Mucosa of rectum (tissue), 2 donors: ENCODE results near the gene GTF3C1.
"Not testable (repeated sequence)": the region's sequence is repeated elsewhere in the genome, so short reads cannot be mapped to it uniquely, and the experiment has no call there.

Source experiments
- H3K27ac ChIP-seq, 2 donors: one replicate each; pipeline ENCODE4 v1.7.0; 2013; ENCODE audit warnings: inconsistent platforms in 2 of 2, low read depth in 2 of 2, low read length in 2 of 2
- H3K27me3 ChIP-seq, 2 donors: one replicate each; pipeline ENCODE4 v1.7.0; 2013; ENCODE audit warnings: low read length in 2 of 2; ENCODE audit not compliant: control insufficient read depth in 2 of 2, insufficient read depth in 2 of 2
- H3K36me3 ChIP-seq, 2 donors: one replicate each; pipeline ENCODE4 v1.7.0; 2013; ENCODE audit warnings: low read length in 2 of 2; ENCODE audit not compliant: control insufficient read depth in 2 of 2, insufficient read depth in 2 of 2
- H3K4me1 ChIP-seq, 2 donors: one replicate each; pipeline ENCODE4 v1.7.0; 2013; ENCODE audit warnings: low read length in 2 of 2, mild to moderate bottlenecking in 1 of 2; ENCODE audit not compliant: control insufficient read depth in 2 of 2, insufficient read depth in 2 of 2
- H3K4me3 ChIP-seq, 2 donors: one replicate each; pipeline ENCODE4 v1.7.0; 2013; ENCODE audit warnings: low read length in 2 of 2
- H3K9ac ChIP-seq, 2 donors: one replicate each; pipeline ENCODE4 v1.7.0; 2013; ENCODE audit warnings: low read length in 2 of 2, low read depth in 1 of 2, mild to moderate bottlenecking in 1 of 2
- H3K9me3 ChIP-seq, 2 donors: one replicate each; pipeline ENCODE4 v1.7.0; 2013; ENCODE audit warnings: low read length in 2 of 2; ENCODE audit not compliant: control insufficient read depth in 2 of 2
- donor health status: healthy.
- donor health status: Normal muscosa, but diverticular disease.

GTF3C1 gene

DNA sequence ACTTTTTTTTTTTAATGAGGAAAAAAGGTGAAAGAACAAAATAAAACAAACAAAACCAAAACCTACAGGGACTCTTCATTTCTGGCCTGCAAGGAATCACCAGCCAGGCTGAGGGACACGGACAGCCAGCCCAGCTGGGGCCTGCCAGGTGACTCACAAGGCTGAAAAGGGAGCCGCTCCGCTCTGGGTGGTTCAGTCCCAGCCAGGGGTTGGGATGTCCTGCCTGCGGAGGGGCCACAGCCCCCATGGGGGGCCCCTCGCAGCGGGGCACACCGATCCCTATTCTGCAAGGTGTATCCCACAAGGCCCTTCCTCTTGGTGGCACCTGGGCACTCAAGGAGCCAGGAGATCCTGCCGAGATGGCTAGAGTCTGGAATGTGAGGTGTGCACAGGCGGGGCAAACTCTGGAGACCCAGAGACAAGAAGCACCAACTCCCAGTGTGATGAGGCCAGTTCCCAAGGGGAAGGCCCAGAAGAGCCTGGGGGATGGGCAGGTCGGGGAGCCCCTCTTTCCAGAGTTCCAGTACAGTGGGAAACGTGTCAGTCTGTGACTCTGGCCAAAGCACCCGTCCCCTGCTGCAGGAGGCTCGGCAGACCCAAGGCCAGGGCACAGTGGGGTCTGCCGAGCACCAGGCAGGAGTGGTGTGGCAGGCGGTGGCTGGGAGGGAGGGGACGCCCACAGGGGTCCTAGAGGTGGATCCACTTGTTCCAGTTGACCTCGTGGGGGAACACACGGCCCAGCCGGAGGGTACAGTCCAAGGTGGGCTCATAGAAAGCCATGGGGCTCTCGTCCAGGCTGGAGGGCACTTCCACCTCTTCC is 88.8 kb downstream of the GTF3C1 start:
- Histone ChIP-seq H3K4me3 (no peak overlapping the region), H3K27me3 (no peaks in the 10 kb centered on the region), H3K36me3 (peaks cover 30 to 39% of the 10 kb centered on the region in 2 donors), H3K9me3 (no peaks in the 10 kb centered on the region), H3K9ac (no peak overlapping the region), H3K27ac (no peak overlapping the region), H3K4me1 (no peaks in the 10 kb centered on the region)

DNA sequence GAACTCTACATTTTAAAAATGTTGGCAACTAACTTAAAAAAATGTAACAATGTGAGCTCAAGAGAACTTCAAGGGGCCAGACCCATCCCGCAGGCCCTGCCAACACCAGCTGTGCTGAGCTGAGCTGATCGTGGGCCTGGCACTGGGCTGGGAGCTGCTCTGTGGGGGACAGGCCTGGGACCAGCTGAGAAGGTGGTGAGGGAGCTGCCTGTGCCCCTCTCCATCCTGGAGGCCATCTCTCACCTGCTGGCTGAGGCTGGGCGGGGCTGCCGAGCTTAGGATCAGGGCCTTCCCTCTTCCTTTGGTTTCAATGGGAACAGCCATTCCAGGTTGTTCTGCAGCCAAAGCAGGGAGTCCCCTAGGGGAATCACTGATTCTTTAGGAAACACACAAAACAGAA is 89.5 kb downstream of the GTF3C1 start:
- H3K27ac ChIP-seq: no peak overlapping the region
- no peak overlapping the region for H3K4me3 ChIP-seq
- no peaks in the 10 kb centered on the region for H3K9me3 ChIP-seq
- no peak overlapping the region for H3K9ac ChIP-seq
- H3K36me3 ChIP-seq: peaks cover 25 to 35% of the 10 kb centered on the region in 2 donors
- H3K27me3 ChIP-seq: no peaks in the 10 kb centered on the region
- no peaks in the 10 kb centered on the region for H3K4me1 ChIP-seq

- Histone ChIP-seq H3K9me3 (no peaks in the 10 kb centered on the region), H3K36me3 (peaks cover 17 to 26% of the 10 kb centered on the region in 2 donors), H3K9ac (no peak overlapping the region), H3K27me3 (no peaks in the 10 kb centered on the region), H3K4me3 (no peak overlapping the region), H3K27ac (no peak overlapping the region), H3K4me1 (no peaks in the 10 kb centered on the region)
Measured at GRCh38 chr16:27458987-27459688, 90.6 kb downstream of the GTF3C1 start.

DNA sequence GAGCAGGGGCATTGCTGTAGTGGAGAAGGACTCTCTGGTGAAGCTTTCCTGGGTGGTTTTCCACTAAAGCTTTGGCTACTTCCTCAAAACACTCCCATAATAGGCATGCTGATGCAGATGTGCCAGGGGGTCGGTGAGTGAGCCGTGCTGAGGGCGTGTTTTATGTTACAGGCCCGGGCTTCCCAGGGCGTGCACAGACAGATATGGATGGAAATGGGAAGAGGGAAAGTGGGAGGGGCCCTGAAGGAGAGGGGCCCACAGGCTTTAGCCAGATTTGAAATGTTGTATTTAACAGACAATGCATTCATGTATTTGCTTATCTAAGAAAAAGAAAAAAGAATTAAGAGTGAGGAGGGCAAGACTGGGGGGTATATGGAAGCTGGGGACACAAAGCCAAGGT is 91.5 kb downstream of the GTF3C1 start:
- Histone ChIP-seq H3K36me3 (peaks cover 17 to 20% of the 10 kb centered on the region in 2 donors), H3K27me3 (no peaks in the 10 kb centered on the region), H3K4me3 (no peak overlapping the region), H3K9me3 (no peaks in the 10 kb centered on the region), H3K4me1 (no peaks in the 10 kb centered on the region), H3K9ac (no peak overlapping the region), H3K27ac (no peak overlapping the region)

DNA sequence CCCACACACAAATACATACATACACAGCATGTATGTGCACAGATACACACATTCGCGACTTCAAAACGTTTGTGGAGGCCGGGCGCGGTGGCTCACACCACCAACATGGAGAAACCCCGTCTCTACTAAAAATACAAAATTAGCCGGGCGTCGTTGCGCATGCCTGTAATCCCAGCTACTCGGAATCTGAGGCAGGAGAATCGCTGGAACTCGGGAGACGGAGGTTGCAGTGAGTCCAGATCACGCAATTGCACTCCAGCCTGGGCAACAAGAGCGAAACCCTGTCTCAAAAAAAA is 92.2 kb downstream of the GTF3C1 start:
- H3K9ac ChIP-seq, H3K4me1 ChIP-seq, H3K27ac ChIP-seq, H3K4me3 ChIP-seq, H3K9me3 ChIP-seq, H3K27me3 ChIP-seq: not testable (repeated sequence)
- peaks cover 14 to 15% of the 10 kb centered on the region in 2 donors for H3K36me3 ChIP-seq

DNA sequence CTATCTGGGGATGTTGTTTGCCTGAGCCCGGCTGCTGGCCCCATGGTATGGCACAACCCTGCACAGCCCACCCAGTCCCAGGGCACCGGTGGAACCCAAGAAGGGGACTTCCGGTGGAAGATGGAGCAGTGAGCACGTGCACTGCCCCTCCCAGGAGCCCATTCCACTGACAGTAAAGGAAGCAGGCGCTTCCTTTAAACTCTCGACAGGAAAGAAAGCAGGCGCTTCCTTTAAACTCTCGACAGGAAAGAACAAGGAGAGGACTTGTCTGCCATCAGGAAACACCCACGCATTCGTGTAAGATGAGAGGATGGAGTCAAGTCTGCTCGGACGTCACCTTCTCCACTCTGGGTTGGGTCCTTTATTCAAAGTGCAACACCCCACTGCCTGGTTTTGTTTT is 94.0 kb downstream of the GTF3C1 start:
- H3K4me1 ChIP-seq: no peaks in the 10 kb centered on the region

GRCh38 chr16:27453494-27453825 is 96.3 kb downstream of the GTF3C1 start:
- no peak overlapping the region for H3K4me3 ChIP-seq
- no peak overlapping the region for H3K9ac ChIP-seq
- H3K27me3 ChIP-seq: peaks cover 10 to 15% of the 10 kb centered on the region in 2 donors
- H3K9me3 ChIP-seq: no peaks in the 10 kb centered on the region
- H3K36me3 ChIP-seq: no peaks in the 10 kb centered on the region
- H3K27ac ChIP-seq: no peak overlapping the region
- no peaks in the 10 kb centered on the region for H3K4me1 ChIP-seq

More for the DNA sequence above, 94.0 kb downstream of the GTF3C1 start:
- H3K27ac ChIP-seq: no peak overlapping the region
- no peaks in the 10 kb centered on the region for H3K9me3 ChIP-seq
- H3K4me3 ChIP-seq: no peak overlapping the region
- H3K9ac ChIP-seq: no peak overlapping the region
- H3K27me3 ChIP-seq: peaks cover 3 to 4% of the 10 kb centered on the region in 2 donors
- peaks cover 4 to 8% of the 10 kb centered on the region in 2 donors for H3K36me3 ChIP-seq

DNA sequence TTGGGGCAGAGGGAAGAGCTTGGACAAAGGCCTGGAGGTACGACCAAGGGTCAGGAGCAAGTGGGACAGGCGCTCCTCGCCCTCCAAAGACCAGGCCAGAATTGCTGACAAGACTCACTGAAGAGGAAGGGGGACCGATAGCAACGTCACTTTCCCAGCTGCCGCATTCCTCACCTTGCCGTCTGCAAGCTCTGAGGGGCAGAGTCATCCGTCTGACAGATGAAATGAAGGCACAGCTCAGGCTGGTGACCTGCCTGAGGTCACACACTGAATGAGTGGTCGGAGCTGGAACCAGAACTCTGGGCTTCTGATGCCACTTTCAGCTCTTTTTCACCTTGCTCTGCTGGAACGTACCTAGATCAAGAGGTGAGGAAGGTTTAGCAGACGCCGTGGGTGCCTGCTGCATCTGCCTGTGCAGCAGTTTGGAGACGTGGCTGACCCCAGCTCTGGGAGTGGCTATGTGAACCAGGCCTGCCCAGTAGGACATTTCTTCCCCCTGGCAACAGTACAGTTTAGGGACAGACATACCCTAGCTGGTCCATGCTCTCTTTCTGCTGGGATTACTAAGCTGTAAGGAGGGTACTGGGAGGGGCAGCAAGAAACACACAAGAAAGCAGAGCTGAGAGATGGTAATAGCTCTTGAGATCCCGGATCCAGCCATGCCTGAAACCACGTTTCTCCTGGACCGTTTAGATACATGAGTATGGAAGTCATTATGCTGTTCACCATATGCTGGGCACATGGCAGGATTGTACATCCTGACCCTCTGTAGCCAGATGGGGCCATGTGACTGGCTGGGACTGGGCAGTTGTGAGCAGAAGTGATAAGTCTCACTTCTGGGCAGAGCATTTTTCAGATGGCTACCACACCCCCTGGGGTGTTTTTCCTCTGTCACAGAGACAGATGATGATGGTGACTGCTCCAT is 96.9 kb downstream of the GTF3C1 start:
- no peaks in the 10 kb centered on the region for H3K36me3 ChIP-seq
- H3K4me3 ChIP-seq: no peak overlapping the region
- H3K27ac ChIP-seq: no peak overlapping the region
- no peaks in the 10 kb centered on the region for H3K9me3 ChIP-seq
- H3K9ac ChIP-seq: no peak overlapping the region
- H3K27me3 ChIP-seq: peaks cover 10 to 15% of the 10 kb centered on the region in 2 donors
- H3K4me1 ChIP-seq: no peaks in the 10 kb centered on the region

DNA sequence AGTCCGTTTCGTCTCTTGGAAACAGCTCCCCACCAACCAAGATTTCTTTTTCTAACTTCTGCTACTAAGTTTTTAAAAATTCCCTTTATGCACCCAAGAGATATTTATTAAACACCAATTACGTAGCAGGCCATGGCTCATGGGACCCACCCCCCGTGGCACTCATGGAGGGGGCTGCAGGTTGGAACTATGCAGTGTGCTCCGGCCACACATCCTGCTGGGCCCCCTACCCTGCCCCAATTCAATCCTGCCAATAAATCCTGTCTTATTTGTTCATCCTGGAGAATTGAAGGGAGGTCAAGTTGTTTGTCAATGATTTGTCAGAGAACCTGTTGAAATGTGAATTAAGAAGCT is 99.5 kb downstream of the GTF3C1 start:
- Histone ChIP-seq H3K9ac (no peak overlapping the region), H3K36me3 (no peaks in the 10 kb centered on the region), H3K27me3 (peaks cover 10 to 15% of the 10 kb centered on the region in 2 donors), H3K9me3 (no peaks in the 10 kb centered on the region), H3K4me1 (no peaks in the 10 kb centered on the region), H3K27ac (no peak overlapping the region), H3K4me3 (no peak overlapping the region)
